Measurements from ENCODE around the gene P2RY2. TPM values are rescaled to one million over a fixed set of nuclear protein-coding genes. Genes with fewer than 3 reads are reported as not detected.

P2RY2 gene
- polyA plus RNA-seq, 3 donors, result 2.8 to 24.1 (median 12.7) TPM

DNA sequence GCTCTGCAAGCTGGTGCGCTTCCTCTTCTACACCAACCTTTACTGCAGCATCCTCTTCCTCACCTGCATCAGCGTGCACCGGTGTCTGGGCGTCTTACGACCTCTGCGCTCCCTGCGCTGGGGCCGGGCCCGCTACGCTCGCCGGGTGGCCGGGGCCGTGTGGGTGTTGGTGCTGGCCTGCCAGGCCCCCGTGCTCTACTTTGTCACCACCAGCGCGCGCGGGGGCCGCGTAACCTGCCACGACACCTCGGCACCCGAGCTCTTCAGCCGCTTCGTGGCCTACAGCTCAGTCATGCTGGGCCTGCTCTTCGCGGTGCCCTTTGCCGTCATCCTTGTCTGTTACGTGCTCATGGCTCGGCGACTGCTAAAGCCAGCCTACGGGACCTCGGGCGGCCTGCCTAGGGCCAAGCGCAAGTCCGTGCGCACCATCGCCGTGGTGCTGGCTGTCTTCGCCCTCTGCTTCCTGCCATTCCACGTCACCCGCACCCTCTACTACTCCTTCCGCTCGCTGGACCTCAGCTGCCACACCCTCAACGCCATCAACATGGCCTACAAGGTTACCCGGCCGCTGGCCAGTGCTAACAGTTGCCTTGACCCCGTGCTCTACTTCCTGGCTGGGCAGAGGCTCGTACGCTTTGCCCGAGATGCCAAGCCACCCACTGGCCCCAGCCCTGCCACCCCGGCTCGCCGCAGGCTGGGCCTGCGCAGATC lies 16.5 kb downstream of the P2RY2 start:
- Mint-ChIP-seq H3K9me3 (no peaks in the 10 kb centered on the region), H3K36me3 (peaks cover 63 to 88% of the 10 kb centered on the region in 2 donors), H3K4me3 (no peak overlapping the region), H3K4me1 (peaks cover 16% of the 10 kb centered on the region), H3K27ac (peak overlapping the region in 3 of 7 donors; percentile 8 to 61 (median 60)), H3K27me3 (ENCODE audit: low read depth in 3 of 3) (peaks cover 0 to 1% (median 0%) of the 10 kb centered on the region in 3 donors)
- intact Hi-C loops (cut with micrococcal nuclease), result loop anchor here in 1 of 2 donors (5.0 kb wide), 1 partner anchor 47 kb away; no protein-coding TSS in a partner anchor
- H3K36me3 ChIP-seq (replicated peaks in 1 of 2; ENCODE audit: control insufficient read depth in 1 of 2, insufficient read depth in 2 of 2, low read length in 2 of 2), result peaks cover 69 to 88% of the 10 kb centered on the region in 2 donors
- TF ChIP-seq, protein P1, sequence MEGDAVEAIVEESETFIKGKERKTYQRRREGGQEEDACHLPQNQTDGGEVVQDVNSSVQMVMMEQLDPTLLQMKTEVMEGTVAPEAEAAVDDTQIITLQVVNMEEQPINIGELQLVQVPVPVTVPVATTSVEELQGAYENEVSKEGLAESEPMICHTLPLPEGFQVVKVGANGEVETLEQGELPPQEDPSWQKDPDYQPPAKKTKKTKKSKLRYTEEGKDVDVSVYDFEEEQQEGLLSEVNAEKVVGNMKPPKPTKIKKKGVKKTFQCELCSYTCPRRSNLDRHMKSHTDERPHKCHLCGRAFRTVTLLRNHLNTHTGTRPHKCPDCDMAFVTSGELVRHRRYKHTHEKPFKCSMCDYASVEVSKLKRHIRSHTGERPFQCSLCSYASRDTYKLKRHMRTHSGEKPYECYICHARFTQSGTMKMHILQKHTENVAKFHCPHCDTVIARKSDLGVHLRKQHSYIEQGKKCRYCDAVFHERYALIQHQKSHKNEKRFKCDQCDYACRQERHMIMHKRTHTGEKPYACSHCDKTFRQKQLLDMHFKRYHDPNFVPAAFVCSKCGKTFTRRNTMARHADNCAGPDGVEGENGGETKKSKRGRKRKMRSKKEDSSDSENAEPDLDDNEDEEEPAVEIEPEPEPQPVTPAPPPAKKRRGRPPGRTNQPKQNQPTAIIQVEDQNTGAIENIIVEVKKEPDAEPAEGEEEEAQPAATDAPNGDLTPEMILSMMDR (IDR thresholded peaks at IDR 0.05), result no peak
- H3K27ac ChIP-seq (ENCODE audit: low read depth in 1 of 2, low read length in 2 of 2), result no peak overlapping the region
- peaks cover 22% of the 10 kb centered on the region for H4K20me1 ChIP-seq (ENCODE audit: insufficient read depth, low read length)
- WGBS (ENCODE audit: insufficient coverage), result 95% methylated on average over 56 of the region's 56 CpGs
- H3K9ac ChIP-seq (ENCODE audit: insufficient read depth, low read length, poor library complexity, severe bottlenecking), result no peak overlapping the region
- no peaks in the 10 kb centered on the region for H3K9me3 ChIP-seq (replicated peaks in 1 of 2; ENCODE audit: control insufficient read depth in 1 of 2, insufficient read depth in 1 of 2, low read length in 2 of 2)
- no peak for DNase-seq
- H3K27me3 ChIP-seq (ENCODE audit: control insufficient read depth in 2 of 2, insufficient read depth in 2 of 2, low read length in 2 of 2), result no peaks in the 10 kb centered on the region
- H3K4me3 ChIP-seq (replicated peaks in 1 of 3; ENCODE audit: low read depth in 2 of 3, low read length in 3 of 3), result no peak overlapping the region
- peaks cover 0 to 5% of the 10 kb centered on the region in 2 donors for H3K4me1 ChIP-seq (ENCODE audit: control insufficient read depth in 1 of 2, insufficient read depth in 2 of 2, low read length in 2 of 2)
- H3K79me2 ChIP-seq (ENCODE audit: insufficient read depth, low read length), result peaks cover 85% of the 10 kb centered on the region
- no peak overlapping the region for H3K4me2 ChIP-seq (replicated peaks; ENCODE audit: extremely low read depth, low read length, poor library complexity, severe bottlenecking)
- no peak overlapping the region for H2AFZ ChIP-seq (ENCODE audit: insufficient read depth, low read depth, low read length, poor library complexity, severe bottlenecking)

DNA sequence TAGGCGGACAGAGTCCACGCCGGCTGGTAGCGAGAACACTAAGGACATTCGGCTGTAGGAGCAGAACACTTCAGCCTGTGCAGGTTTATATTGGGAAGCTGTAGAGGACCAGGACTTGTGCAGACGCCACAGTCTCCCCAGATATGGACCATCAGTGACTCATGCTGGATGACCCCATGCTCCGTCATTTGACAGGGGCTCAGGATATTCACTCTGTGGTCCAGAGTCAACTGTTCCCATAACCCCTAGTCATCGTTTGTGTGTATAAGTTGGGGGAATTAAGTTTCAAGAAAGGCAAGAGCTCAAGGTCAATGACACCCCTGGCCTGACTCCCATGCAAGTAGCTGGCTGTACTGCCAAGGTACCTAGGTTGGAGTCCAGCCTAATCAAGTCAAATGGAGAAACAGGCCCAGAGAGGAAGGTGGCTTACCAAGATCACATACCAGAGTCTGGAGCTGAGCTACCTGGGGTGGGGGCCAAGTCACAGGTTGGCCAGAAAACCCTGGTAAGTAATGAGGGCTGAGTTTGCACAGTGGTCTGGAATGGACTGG lies 17.2 kb downstream of the P2RY2 start:
- peak overlapping the region in 1 of 2 donors; percentile 67 for H3K27ac ChIP-seq (ENCODE audit: low read depth in 1 of 2, low read length in 2 of 2)
- no peak for DNase-seq
- no peak overlapping the region for H3K4me3 Mint-ChIP-seq
- H3K9me3 ChIP-seq (replicated peaks in 1 of 2; ENCODE audit: control insufficient read depth in 1 of 2, insufficient read depth in 1 of 2, low read length in 2 of 2), result no peaks in the 10 kb centered on the region
- H3K36me3 ChIP-seq (replicated peaks in 1 of 2; ENCODE audit: control insufficient read depth in 1 of 2, insufficient read depth in 2 of 2, low read length in 2 of 2), result peaks cover 65 to 88% of the 10 kb centered on the region in 2 donors
- peaks cover 0 to 5% of the 10 kb centered on the region in 2 donors for H3K4me1 ChIP-seq (ENCODE audit: control insufficient read depth in 1 of 2, insufficient read depth in 2 of 2, low read length in 2 of 2)
- no peaks in the 10 kb centered on the region for H3K27me3 ChIP-seq (ENCODE audit: control insufficient read depth in 2 of 2, insufficient read depth in 2 of 2, low read length in 2 of 2)
- 98% methylated on average over 5 of the region's 8 CpGs for WGBS (ENCODE audit: insufficient coverage)
- H3K79me2 ChIP-seq (ENCODE audit: insufficient read depth, low read length), result peaks cover 82% of the 10 kb centered on the region
- no peak overlapping the region for H3K9ac ChIP-seq (ENCODE audit: insufficient read depth, low read length, poor library complexity, severe bottlenecking)
- H3K27ac Mint-ChIP-seq, result peak overlapping the region in 5 of 7 donors; percentile 8 to 60 (median 47)
- no peaks in the 10 kb centered on the region for H3K9me3 Mint-ChIP-seq
- peaks cover 18% of the 10 kb centered on the region for H3K4me1 Mint-ChIP-seq
- TF ChIP-seq, protein P1 (IDR thresholded peaks at IDR 0.05), result no peak
- H3K27me3 Mint-ChIP-seq (ENCODE audit: low read depth in 3 of 3), result peaks cover 0 to 1% (median 0%) of the 10 kb centered on the region in 3 donors
- intact Hi-C loops (cut with micrococcal nuclease), result loop anchor here in 1 of 2 donors (5.0 kb wide), 1 partner anchor 48 kb away; no protein-coding TSS in a partner anchor
- no peak overlapping the region for H3K4me2 ChIP-seq (replicated peaks; ENCODE audit: extremely low read depth, low read length, poor library complexity, severe bottlenecking)
- H3K4me3 ChIP-seq (replicated peaks in 1 of 3; ENCODE audit: low read depth in 2 of 3, low read length in 3 of 3), result no peak overlapping the region
- H2AFZ ChIP-seq (ENCODE audit: insufficient read depth, low read depth, low read length, poor library complexity, severe bottlenecking), result no peak overlapping the region
- peaks cover 15% of the 10 kb centered on the region for H4K20me1 ChIP-seq (ENCODE audit: insufficient read depth, low read length)
- peaks cover 60 to 88% of the 10 kb centered on the region in 2 donors for H3K36me3 Mint-ChIP-seq

All from CD14-positive monocyte (primary cell).